GM19467 (cell line): ENCODE measurements around the gene PTPRD.

Source experiments
- ATAC-seq: cut with Tn5 transposase; IDR thresholded peaks from one replicate; pipeline ENCODE4 v1.9.1; 2021; ENCODE audit warnings: mild to moderate bottlenecking, moderate library complexity; ENCODE audit not compliant: unreplicated experiment

The PTPRD gene

DNA sequence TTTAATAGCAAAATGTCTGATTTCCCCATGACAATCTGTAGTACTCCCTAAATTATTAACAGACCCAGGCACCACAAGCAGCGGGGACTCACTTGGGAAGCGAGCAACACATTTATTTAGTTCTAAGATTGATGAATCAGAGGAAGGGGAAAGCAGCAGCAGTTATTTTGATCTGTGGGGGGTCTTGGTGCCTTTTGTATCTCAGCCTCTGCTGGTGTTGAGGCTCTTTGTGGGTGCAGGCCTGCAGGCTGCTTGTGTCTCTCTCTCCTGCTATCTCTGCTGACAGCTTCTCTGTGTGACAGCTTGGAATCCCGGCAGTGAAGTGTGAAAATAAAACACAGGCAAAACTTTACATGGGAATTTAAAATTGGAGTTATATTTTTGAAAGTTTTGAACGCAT, 1935.1 kb downstream of the PTPRD start:
- ATAC-seq: no peak

DNA sequence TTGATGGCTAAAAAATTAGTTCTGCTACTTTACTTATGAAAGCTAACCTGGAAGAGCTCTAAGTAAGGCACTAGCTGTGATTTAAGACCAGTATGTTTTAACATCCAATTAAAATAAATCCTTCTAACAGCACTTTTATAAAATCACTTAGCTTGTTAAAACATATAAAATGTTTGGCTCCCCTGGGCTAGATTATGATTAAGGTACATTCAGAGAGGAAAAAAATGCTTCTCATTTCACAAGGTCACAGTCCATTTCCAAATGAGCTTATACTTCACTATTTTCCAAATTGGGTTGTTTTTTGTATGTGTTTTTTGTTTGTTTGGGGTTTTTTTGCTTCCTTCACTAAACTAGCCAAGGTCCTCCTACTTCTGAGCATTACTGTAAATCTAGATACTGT, 1938.3 kb downstream of the PTPRD start:
- no peak for ATAC-seq

DNA sequence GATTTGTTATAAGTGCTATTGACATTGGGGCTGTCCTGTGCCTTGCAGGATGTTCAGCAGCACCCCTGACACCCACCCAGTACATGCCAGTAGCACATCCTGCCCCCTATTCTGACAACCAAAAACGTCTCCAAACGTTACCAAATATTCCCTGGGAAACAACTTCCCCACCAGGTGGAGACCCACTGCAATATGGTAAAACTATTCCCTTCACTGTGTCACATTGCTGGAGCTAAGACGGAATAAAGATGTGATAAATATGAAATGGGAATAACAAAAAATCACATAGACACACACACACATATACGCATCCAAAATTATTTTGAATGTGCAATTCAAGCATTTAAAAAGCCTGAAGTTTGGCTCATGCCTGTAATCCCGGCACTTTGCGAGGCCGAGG, 1939.0 kb downstream of the PTPRD start:
- ATAC-seq: no peak

DNA sequence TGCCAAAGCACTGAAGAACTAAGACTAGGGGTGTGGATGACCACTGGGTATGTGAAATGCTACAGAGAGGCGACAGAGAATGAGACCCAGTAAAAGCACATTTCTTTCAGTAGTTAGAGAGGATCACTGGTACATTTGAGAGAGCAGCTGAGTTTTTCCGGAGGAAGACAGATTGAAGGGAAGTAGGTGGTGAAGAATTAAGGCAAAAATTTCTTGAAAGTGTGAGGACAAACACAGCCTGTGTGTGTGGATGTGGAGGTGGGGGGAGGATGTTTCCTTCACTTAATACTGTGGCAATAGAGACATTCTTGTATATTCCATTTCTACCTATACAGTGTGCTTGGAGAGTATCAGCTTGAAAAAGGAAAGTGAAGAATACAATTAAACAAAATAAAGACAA, 1942.1 kb downstream of the PTPRD start:
- ATAC-seq: no peak

DNA sequence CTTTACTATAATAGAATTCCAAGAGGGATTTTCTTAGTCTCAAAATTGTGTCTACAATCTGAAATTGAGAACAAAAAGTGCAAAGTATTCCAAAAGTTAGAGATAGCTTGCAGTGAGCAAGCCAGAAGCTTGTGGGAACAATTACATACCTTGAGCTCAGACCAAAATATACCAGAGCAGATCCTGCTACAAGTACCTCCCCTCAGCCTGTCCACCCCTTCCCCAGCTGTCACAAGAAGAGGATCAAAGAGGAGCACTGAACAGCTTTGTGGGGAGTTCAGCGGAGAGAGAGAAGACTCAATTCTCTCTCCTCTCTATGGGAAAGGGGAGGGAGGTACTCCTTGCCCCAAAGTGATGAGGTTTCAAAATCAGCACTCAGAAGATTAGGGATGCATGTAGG, 1944.1 kb downstream of the PTPRD start:
- ATAC-seq: no peak

DNA sequence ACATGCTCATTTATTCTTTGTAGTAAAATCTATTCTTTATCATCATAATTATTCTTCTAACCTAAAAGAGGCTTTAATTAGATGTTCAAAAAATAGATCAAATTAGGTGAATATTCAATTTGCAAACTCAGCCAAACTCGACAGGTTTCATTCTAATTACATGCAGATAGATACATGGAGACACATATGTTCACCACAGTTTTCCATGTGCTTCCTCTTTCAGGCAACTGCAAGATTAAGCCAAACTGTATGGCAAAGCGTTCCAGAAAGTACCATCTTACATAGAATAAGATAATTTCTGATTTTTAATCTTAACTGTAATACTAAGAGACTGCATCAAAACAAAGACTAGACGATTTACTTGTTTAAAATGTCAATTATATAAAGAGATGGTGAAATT, 1944.6 kb downstream of the PTPRD start:
- ATAC-seq: no peak

DNA sequence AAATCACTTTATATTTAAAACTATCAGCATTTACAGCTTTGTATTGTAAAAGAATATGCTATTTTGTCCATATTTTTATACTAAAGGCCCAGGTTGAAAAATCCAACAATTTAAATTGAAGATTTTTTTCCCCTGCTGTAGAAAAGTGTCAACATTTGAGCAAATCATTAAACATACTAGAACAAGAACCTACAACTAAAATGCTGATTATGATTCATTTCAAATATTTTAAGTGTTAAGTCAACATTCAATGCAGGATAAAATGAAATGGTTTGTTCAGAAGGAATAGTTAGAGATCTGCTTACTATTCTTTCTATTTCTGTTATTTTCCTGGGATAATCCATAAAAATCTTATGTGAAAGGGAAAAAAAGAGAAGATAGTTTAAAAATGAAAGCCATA, 1946.7 kb downstream of the PTPRD start:
- no peak for ATAC-seq

DNA sequence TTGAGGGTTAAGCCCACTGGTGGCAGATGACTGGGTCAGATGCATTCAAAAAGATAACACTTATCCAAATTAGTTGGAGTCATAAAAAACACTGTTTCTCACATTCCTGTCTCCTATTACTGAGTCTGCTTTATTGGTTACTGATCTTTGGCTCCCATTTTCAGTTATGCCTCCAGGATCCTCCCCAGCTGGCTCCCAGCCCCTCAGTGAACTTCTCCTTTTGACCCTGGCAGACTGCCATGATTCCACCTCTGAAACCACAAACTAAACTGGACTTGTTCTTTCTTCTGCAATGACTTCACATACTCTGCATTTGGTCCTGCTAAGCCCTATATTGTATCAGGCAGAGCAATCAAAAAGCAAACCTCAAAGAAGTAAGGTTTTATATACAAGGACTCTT, 1952.4 kb downstream of the PTPRD start:
- ATAC-seq: no peak

DNA sequence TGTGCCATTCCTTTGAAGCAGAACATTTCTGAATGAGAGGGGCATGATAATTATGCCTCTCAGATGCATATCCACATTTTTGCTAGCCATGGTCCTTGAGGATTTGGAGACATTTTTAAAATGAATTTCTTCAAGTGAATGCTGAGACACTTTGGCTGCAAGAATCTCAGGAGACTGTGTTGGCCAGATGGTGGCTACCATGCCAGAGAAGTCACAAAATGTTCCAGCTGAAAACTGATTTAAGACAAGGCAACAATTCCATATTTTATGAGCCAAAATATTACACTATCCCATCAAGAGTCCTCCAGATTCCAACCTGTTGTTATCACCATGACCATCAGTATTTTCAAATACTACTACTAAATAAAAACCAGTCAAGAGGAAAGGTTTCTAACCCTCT, 1953.7 kb downstream of the PTPRD start:
- no peak for ATAC-seq

DNA sequence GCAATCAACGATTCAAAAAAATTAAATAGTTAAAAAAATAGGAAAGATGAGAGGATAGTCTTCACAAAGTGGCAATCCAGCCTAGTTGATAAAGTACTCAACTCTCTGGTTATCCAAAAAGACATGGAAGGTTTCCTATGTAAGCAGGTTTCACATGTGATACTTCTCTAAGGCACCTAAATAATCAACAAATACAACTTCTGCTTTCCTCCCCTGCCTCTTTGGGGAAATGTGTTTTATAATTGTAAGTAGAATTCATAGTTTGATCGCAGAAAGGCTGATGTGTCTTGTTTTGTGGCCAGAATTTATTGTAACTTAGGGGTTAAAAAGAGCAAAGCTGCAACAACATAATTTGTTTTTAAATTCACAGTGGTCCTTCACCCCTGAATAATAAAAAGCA, 1957.7 kb downstream of the PTPRD start:
- no peak for ATAC-seq

DNA sequence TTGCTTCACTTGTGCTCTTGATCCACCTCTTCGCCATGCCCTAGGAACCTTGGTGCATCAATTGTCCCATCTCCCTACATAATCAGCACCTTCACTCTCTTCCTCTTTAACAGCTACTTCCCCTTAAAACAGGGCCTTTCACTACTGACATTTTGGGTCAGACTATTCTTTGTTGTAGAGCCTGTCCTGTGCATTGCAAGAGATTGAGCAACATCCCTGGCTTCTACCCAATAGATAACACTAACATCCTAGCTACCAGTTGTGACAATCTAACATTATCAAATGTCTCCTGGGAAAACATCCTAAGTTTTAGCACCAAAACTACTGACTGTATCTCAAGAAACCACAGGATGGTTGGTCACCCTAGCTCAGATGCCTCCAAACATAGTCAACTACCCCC, 1958.9 kb downstream of the PTPRD start:
- no peak for ATAC-seq

DNA sequence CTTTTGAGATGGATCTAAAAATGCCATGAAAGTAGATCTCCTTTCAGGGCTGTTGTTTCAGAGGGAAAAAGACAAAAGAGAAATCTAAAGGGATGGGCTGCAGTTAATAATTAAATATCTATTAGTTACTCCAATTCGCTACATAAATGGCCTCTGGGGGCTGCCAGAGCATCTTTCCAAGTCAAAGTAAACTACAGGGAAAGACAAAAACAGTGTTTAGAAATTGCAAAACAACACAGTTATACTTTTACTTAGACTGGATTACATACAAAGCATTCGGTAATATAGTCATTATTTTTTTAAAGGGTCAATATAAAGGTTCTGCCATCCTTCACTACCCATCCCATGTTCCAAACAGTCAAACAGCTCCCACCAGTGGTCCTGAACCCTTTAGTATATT, 1959.7 kb downstream of the PTPRD start:
- ATAC-seq: no peak

DNA sequence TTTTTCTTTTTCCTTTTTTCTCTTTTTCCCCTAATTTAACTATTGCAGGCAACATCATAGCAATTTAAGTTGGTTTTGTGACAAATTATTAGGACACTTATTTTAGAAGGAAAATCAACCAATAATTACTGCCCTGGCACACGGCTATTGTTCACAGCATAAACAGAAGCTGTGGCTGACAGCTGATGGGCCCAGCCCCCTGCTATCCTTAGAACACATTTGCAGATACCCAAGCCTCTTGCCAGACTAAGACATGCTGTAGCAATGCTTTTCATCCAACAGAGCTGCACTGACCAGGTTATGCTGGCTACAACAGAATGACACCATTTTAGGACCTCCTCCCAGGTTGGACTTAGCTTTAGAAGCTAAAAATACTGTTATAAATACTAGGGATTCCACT, 1960.5 kb downstream of the PTPRD start:
- no peak for ATAC-seq

DNA sequence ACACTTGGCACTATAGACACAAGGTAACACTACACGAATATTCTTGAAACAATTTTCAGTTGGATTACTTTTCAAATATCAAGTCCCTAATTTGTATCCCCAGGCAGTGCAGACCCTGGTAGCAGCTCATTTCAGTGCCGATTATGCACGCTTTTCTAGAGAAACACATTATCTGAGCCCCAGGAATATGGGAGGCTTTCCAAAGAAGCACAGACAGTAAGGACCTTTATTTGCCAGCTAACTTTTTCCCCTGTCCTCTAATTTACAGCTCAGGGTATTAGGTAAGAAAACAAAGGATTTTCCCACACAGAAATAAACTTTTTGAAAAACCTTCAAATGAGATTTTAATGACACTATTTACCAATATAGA, 1961.0 kb downstream of the PTPRD start:
- ATAC-seq: no peak

DNA sequence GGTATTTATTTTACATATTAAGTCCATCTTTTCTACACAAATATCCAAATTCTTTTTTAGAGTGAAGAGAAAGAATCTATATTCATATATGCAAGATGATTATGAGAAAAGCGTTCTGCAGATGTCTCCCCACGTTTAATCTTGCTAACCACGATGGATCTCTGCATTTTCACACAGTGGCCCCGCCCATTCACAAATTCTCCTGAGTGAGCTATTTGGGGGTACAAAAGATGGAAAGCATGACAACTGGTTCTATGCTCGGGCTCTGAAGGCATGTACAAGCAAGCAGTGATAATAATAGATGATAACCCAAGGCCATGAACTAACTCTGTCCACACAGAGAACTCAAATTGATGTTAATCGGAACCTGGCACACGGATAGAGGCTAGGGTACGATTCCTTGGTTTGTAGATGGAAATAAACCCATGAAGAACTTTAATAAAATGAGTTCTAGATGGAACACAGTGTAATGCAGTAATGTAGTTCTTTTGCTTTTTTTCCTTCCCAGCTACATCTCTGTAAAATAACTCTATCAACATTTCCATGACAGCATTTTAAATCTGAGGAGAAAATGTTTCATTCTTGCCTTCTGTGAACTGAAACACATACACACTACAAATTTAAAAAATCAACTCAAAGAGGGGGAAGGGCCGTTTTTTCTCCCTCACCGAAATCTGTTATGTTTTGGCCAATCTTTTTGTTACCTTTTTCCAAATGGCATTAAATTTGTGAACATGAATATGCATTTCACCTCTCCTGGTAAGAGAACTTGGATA, 1961.5 kb downstream of the PTPRD start:
- no peak for ATAC-seq

DNA sequence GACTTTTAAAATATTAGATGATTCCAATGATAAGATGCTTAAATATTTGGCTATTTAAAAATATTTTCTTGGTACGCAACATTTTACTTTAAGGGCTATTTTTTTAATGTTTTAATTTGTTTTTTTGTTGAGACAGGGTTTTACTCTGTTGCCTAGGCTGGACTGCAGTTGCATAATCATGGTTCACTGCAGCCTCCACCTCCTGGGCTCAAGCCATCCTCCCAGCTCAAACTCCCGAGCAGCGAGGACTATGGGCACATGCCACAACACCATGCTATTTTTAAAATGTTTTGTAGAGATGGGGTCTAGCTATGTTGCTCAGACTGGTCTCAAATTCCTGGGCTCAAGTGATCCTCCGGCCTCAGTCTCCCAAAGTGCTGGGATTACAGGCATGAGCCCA, 1963.0 kb downstream of the PTPRD start:
- ATAC-seq: no peak

DNA sequence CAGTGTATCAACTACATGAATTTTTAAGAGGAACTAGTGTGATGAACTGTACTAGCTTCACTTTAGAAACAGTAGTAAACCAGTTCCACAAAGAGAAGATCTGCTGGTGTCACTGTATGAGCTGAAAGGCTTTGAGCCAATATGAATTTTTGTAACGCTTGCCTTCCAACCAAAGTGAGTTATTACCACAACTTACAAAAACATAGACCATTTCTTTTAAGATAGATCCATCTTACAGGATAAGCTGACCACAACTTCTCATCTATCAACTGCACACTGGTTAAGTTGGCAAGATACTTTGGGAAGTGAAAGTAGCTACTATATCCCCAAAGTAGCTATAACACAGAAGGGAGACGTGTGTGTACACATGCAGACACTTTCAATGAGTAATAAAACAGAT, 1963.6 kb downstream of the PTPRD start:
- ATAC-seq: no peak

DNA sequence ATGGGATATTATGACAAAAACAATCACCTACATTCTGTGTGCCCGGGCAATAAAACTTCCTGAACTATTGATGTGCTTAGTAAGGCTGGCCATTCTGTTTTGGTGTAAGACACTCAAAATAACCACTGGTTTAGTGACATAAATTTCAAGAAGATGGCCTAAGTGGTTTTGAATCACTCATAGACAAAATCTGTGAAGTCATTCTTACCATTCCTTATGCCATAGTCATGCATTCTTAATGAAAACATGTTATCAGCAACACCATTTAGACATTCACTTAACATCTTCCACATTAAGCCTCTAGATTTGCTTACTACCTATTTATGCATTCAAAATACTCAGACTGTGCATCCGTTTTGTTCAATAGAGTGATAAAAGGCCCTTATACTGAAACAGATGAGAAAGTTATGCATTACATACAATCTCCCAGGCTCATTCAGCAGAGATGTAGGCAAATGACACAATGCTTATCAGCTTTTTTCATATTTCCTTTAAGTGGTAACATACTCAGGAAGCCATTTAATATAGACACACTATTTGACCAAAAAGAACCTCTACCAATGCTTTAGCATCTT, 1964.4 kb downstream of the PTPRD start:
- ATAC-seq: no peak

DNA sequence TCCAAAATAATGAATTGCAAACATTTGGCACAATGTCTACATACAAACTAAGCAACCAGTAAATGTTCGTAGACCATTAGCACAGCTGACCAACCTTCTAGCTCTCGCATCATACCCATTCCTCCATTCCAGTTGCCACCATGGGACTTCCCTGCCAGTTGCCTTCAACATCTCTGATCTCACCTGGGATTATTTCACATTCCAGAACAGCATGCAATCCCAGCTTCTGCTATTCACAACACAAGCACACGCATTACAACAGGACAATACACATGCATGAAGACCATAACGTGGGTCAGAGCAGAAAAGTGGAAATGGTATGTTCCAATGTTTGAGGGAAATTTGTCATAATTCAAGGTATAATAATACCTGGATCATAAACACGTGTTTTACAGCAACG, 1965.0 kb downstream of the PTPRD start:
- ATAC-seq: no peak

DNA sequence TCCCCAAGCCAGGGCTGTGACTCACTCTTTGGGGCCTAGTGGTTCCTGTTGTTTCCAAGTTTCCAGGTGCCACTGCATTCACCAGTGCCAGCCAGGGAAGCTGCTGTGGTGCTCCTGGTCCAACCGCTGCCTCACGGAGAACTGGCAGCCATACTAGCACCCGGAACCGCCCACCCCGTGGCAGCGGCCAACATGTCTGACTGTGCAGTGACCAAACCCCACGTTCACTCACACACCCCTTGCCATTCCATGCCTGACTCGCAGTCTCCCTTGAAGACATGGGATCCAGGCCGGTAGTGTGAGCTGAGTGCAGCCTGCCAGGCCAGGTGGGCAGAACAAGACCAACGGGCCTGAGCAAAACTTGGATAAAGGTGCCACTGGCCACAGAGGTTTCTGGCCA, 1968.2 kb downstream of the PTPRD start:
- ATAC-seq: no peak

DNA sequence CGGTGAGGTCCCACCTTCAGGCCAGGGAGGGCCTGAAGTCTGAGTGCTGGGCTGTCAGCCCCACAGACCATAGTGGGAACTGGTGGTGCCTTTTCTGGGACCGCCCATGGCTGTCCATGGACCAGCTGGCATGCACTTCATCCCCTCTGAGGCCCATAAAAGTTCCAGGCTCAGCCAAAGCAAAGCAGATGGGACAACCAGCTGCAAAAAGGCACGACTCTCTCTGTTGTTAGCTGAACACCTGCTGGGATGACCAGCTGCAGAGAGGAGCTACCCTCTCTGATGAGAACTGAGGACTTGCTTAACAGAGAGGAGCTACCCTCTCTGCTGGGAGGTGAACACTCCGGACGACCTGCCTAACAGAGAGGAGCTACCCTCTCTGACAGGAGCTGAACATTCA, 1968.9 kb downstream of the PTPRD start:
- no peak for ATAC-seq

DNA sequence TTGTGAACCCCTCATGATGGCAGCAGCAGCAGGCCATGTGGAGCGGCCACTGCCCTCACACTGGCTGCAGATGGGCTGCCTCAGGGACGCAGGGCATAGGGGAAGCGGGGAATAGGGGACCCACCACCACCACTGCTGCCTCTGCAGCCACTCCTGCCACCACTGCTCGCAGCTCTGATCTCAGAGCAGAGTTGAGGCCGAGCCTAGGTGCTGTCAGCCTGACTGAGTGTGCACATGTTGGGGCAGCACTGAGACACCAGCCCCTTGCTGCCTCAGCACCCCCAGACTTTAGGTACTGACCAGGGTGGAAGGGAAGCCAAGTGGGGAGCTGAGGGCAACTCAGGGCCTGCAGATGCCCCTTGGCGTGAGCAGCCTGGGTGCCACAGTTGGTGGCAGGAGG, 1969.3 kb downstream of the PTPRD start:
- no peak for ATAC-seq

DNA sequence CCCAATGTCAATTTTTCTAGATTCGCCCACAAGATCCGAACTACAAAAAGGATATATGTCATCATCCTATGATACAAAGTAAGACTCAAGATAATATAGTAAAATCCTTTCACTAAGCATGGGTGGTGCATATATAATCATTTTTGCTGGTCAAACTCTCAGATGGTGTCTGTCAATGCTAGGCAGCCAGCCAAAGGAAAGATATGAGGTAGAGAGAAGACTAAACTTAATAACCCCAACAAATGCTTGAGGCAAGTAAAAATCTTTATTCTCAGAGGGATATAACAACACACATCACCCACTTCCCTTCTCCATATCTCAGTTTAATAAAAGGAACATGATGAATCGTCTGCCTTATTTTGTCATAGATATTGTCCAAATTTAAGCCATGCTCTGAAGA, 1972.0 kb downstream of the PTPRD start:
- no peak for ATAC-seq
